ENCODE data around the gene C22orf23.

- TF ChIP-seq CTCF (IDR thresholded peaks at IDR 0.05) (no peak), POLR2A (IDR thresholded peaks at IDR 0.05) (no peak)
Measured at GRCh38 chr22:37896939-37897338, 56.5 kb downstream of the C22orf23 start.

All from body of pancreas (tissue), 4 donors.